ENCODE data around the gene HMGB4. TPM values are rescaled to one million over a fixed set of nuclear protein-coding genes. Genes with fewer than 3 reads are reported as not detected.

The HMGB4 gene
- total RNA-seq, 1 experiment from 2014 or later = not detected

DNA sequence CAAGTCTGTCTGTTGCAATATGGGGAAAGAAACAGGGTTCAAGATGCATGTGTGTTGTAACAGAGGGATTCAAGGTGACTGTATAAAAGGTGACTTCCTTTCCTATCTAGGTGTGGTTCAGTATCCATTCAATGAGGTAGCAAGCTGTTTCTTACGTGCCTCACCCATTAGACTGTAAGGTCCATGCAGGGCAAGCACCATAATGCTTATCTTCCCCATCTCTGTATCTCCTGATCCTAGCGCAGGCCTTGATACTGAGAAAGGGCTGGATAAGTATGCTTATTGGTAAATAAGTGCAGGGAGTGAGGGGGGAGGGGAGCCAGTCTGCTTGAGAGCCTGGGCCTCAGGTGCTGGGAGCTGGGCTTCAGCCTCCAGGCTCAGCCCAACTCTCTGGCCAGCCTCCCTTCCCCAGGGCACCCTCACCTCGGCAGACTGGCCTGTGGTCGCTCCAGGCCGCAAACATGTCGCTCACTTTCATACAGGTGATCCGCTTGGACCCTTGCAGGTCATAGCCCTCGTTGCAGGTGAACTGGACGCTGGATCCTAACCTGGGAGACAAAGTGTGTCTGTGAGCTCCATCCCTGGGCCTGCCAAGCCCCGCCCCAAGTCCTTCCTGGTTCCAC is 44.5 kb upstream of the HMGB4 start:
- no peak for TF ChIP-seq EZH2 (IDR thresholded peaks at IDR 0.05; ENCODE audit: low read depth)

DNA sequence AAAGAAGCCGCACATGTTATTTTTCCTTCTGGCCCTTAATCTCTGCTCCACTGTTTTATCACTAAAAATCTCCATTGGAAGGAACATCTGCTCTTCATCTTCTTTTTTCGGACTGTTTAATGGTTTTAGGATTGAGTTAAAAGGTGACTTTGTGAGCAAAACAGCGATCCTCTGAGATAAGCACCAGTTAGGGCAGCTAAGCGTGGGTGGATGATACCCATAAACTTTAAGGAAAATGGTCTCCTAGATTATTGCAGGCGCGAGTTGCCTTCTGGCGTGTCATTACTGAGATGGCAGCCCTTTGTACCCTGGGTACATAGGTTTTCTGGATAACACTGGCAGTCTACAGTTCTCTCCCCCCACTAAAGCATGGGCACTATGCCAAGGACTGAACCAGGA is 44.0 kb upstream of the HMGB4 start:
- intact Hi-C loops (cut with micrococcal nuclease; ENCODE audit: unreplicated experiment) = no loop called here
- ChIA-PET POLR2A (ENCODE audit: unreplicated experiment) (no interaction called here), CTCF (no interaction called here)
- H3K79me2 ChIP-seq (ENCODE audit: low read depth) = no peaks in the 10 kb centered on the region
- H3K27ac ChIP-seq = no peak overlapping the region
- no peak overlapping the region for H3K4me3 ChIP-seq
- no peak overlapping the region for H3K4me2 ChIP-seq
- DNase-seq = no peak
- BruUV-seq (replicated peaks) = no TSS peak
- TF ChIP-seq, protein P1, sequence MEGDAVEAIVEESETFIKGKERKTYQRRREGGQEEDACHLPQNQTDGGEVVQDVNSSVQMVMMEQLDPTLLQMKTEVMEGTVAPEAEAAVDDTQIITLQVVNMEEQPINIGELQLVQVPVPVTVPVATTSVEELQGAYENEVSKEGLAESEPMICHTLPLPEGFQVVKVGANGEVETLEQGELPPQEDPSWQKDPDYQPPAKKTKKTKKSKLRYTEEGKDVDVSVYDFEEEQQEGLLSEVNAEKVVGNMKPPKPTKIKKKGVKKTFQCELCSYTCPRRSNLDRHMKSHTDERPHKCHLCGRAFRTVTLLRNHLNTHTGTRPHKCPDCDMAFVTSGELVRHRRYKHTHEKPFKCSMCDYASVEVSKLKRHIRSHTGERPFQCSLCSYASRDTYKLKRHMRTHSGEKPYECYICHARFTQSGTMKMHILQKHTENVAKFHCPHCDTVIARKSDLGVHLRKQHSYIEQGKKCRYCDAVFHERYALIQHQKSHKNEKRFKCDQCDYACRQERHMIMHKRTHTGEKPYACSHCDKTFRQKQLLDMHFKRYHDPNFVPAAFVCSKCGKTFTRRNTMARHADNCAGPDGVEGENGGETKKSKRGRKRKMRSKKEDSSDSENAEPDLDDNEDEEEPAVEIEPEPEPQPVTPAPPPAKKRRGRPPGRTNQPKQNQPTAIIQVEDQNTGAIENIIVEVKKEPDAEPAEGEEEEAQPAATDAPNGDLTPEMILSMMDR (conservative IDR thresholded peaks at IDR 0.05) = no peak
- H3K4me1 ChIP-seq (replicated peaks; ENCODE audit: insufficient read depth) = no peaks in the 10 kb centered on the region
- no peak overlapping the region for H2AFZ ChIP-seq
- H3F3A ChIP-seq (ENCODE audit: insufficient read depth, low read depth) = no peaks in the 10 kb centered on the region
- H4K20me1 ChIP-seq (ENCODE audit: insufficient read depth) = no peaks in the 10 kb centered on the region
- peaks cover 39% of the 10 kb centered on the region for H3K27me3 ChIP-seq (ENCODE audit: insufficient read depth, low read depth)
- H3K9me2 ChIP-seq (ENCODE audit: insufficient read depth) = no peaks in the 10 kb centered on the region
- H3K9me3 ChIP-seq (ENCODE audit: insufficient read depth, low read depth) = no peaks in the 10 kb centered on the region
- H3K36me3 ChIP-seq (ENCODE audit: low read depth) = no peaks in the 10 kb centered on the region

More for the DNA sequence above, 44.5 kb upstream of the HMGB4 start:
- Histone ChIP-seq H3K27me3 (ENCODE audit: insufficient read depth, low read depth) (peaks cover 37% of the 10 kb centered on the region), H3K9me2 (ENCODE audit: insufficient read depth) (no peaks in the 10 kb centered on the region), H2AFZ (no peak overlapping the region), H3K4me3 (no peak overlapping the region), H3K27ac (no peak overlapping the region), H4K20me1 (ENCODE audit: insufficient read depth) (no peaks in the 10 kb centered on the region), H3K4me2 (no peak overlapping the region), H3K79me2 (ENCODE audit: low read depth) (no peaks in the 10 kb centered on the region), H3K36me3 (ENCODE audit: low read depth) (no peaks in the 10 kb centered on the region), H3K4me1 (replicated peaks; ENCODE audit: insufficient read depth) (no peaks in the 10 kb centered on the region), H3F3A (ENCODE audit: insufficient read depth, low read depth) (no peaks in the 10 kb centered on the region), H3K9me3 (ENCODE audit: insufficient read depth, low read depth) (no peaks in the 10 kb centered on the region)
- DNase-seq = no peak
- POLR2A ChIA-PET (ENCODE audit: unreplicated experiment) = no interaction called here
- BruUV-seq (replicated peaks) = no TSS peak
- intact Hi-C loops (cut with micrococcal nuclease; ENCODE audit: unreplicated experiment) = no loop called here
- CTCF ChIA-PET = no interaction called here

DNA sequence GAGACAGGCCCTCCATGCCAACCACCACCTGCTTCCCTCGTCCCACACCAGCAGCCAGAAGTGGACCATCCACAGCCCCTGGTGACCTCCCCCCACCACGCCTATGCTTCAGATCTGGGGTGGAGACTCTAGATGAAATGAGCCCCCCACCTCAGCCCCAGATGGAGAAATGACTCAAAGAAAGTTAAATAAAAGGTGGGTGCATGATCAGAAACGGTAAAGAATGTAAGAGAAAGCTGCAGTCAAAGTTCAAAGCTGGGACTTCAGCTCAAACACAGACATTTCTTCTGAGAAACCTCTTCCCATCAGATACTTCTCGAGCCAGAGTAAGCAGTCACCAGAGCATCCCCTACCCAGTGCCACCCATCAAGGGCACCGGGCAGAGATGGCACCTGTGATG is 43.1 kb upstream of the HMGB4 start:
- intact Hi-C loops (cut with micrococcal nuclease; ENCODE audit: unreplicated experiment) = no loop called here
- POLR2A ChIA-PET (ENCODE audit: unreplicated experiment) = no interaction called here
- TF ChIP-seq, protein P1 (conservative IDR thresholded peaks at IDR 0.05) = no peak
- no peak for TF ChIP-seq EZH2 (IDR thresholded peaks at IDR 0.05; ENCODE audit: low read depth)
- no peaks in the 10 kb centered on the region for H3K9me3 ChIP-seq (ENCODE audit: insufficient read depth, low read depth)
- H2AFZ ChIP-seq = no peak overlapping the region
- H3K4me1 ChIP-seq (replicated peaks; ENCODE audit: insufficient read depth) = no peaks in the 10 kb centered on the region
- BruUV-seq (replicated peaks) = no TSS peak
- no peak for DNase-seq
- no peaks in the 10 kb centered on the region for H4K20me1 ChIP-seq (ENCODE audit: insufficient read depth)
- H3K27me3 ChIP-seq (ENCODE audit: insufficient read depth, low read depth) = peaks cover 44% of the 10 kb centered on the region
- H3K27ac ChIP-seq = no peak overlapping the region
- H3K4me2 ChIP-seq = no peak overlapping the region
- no peaks in the 10 kb centered on the region for H3K36me3 ChIP-seq (ENCODE audit: low read depth)
- H3K79me2 ChIP-seq (ENCODE audit: low read depth) = no peaks in the 10 kb centered on the region
- no peak overlapping the region for H3K4me3 ChIP-seq
- no peaks in the 10 kb centered on the region for H3K9me2 ChIP-seq (ENCODE audit: insufficient read depth)
- CTCF ChIA-PET = no interaction called here
- no peaks in the 10 kb centered on the region for H3F3A ChIP-seq (ENCODE audit: insufficient read depth, low read depth)

DNA sequence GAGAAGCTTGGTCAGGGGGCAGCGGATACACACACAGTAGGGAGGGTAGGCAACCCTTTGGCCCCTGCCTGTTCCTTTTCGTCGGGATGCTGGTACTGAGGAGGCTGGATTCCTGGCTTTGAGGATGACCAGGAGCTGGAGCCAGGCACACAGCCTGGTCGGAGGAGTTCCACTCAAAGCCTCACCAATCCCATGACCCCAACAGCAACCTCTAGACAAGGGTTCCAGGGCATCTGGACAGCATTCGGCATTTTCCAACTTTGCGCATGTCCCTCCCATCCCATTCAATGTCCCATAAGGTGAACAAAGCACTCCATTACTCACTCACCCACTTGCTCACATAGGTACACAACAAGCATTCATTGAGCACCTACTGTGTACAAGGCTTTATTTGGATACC is 42.6 kb upstream of the HMGB4 start:
- H3K4me1 ChIP-seq (replicated peaks; ENCODE audit: insufficient read depth) = no peaks in the 10 kb centered on the region
- no peak overlapping the region for H3K4me3 ChIP-seq
- TF ChIP-seq, protein P1 (conservative IDR thresholded peaks at IDR 0.05) = no peak
- TF ChIP-seq EZH2 (IDR thresholded peaks at IDR 0.05; ENCODE audit: low read depth) = no peak
- ChIA-PET POLR2A (ENCODE audit: unreplicated experiment) (no interaction called here), CTCF (no interaction called here)
- H3K27ac ChIP-seq = no peak overlapping the region
- no peak overlapping the region for H2AFZ ChIP-seq
- H3F3A ChIP-seq (ENCODE audit: insufficient read depth, low read depth) = no peaks in the 10 kb centered on the region
- no peak for DNase-seq
- H3K9me3 ChIP-seq (ENCODE audit: insufficient read depth, low read depth) = no peaks in the 10 kb centered on the region
- H3K79me2 ChIP-seq (ENCODE audit: low read depth) = no peaks in the 10 kb centered on the region
- H3K9me2 ChIP-seq (ENCODE audit: insufficient read depth) = no peaks in the 10 kb centered on the region
- intact Hi-C loops (cut with micrococcal nuclease; ENCODE audit: unreplicated experiment) = no loop called here
- no peak overlapping the region for H3K4me2 ChIP-seq
- peaks cover 44% of the 10 kb centered on the region for H3K27me3 ChIP-seq (ENCODE audit: insufficient read depth, low read depth)
- no peaks in the 10 kb centered on the region for H3K36me3 ChIP-seq (ENCODE audit: low read depth)
- no TSS peak for BruUV-seq (replicated peaks)
- H4K20me1 ChIP-seq (ENCODE audit: insufficient read depth) = no peaks in the 10 kb centered on the region
